Gastrocnemius medialis (tissue), 4 donors: Measurements from ENCODE around the gene TNRC18. TPM values are rescaled to one million over a fixed set of nuclear protein-coding genes. Genes with fewer than 3 reads are reported as not detected.

ENCODE experiments used
- ATAC-seq, 2 donors: fragments of 150-250 bp; one replicate each; pipeline ENCODE4 v1.9.1; 2016
- DNase-seq, 2 donors: peaks; one replicate each; pipeline ENCODE4 v3.0.0-alpha.2; 2019
- H3K27ac ChIP-seq, 4 donors: fragments of 200-600 bp; sonication (generic); 1 replicate in 1 of 4; 2 replicates in 3 of 4; pipeline ENCODE4 v1.5.1; 2016 to 2018; ENCODE audit warnings: mild to moderate bottlenecking in 2 of 4, moderate library complexity in 1 of 4
- H3K27me3 ChIP-seq, 3 donors: fragments of 200-600 bp; sonication (generic) in 2 of 3; 1 replicate in 1 of 3; 2 replicates in 2 of 3; pipeline versions ENCODE4 v1.5.1 to v1.6.0; 2016 to 2019; ENCODE audit warnings: mild to moderate bottlenecking in 1 of 3, moderate library complexity in 1 of 3
- H3K36me3 ChIP-seq, 2 donors: fragments of 200-600 bp; sonication (generic) in 1 of 2; one replicate each; pipeline ENCODE4 v1.5.1; 2017 to 2018
- H3K4me1 ChIP-seq, 2 donors: fragments of 200-600 bp; sonication (generic) in 1 of 2; one replicate each; pipeline ENCODE4 v1.5.1; 2016 to 2017; ENCODE audit warnings: mild to moderate bottlenecking in 2 of 2
- H3K4me3 ChIP-seq, 4 donors: fragments of 200-600 bp; sonication (generic) in 3 of 4; 1 replicate in 1 of 4; 2 replicates in 3 of 4; pipeline ENCODE4 v1.5.1; 2016 to 2019; ENCODE audit warnings: mild to moderate bottlenecking in 2 of 4
- H3K9me3 ChIP-seq, 3 donors: fragments of 200-600 bp; sonication (generic) in 2 of 3; 1 replicate in 1 of 3; 2 replicates in 2 of 3; pipeline ENCODE4 v1.5.1; 2016 to 2019
- POLR2A ChIP-seq, 2 donors: fragments of 450-650 bp; IDR thresholded peaks; one replicate each; pipeline ENCODE4 v1.6.1; 2017; ENCODE audit warnings: antibody characterized with exemption in 2 of 2, mild to moderate bottlenecking in 2 of 2, moderate library complexity in 2 of 2
- in situ Hi-C, 4 donors: fragments of 200-750 bp; cut with MboI; loops; one replicate each; pipeline versions ENCODE4 v1.15.0 to v1.8.0; 2017; ENCODE audit warnings: low sequenced_read_pairs in 4 of 4
- intact Hi-C: fragments of 100-400 bp; cut with DNase I; formaldehyde crosslinking; loops from one replicate; pipeline ENCODE4 v1.15.1; 2023; ENCODE audit warnings: low total_unique reads
- total RNA-seq, 4 donors: library from RNA; depleted of rRNA; stranded (reverse); fragments of >200 nt; gene quantifications; one replicate each; pipeline versions ENCODE4 v1.1.0 to v1.2.3, GENCODE V29; 2016
- TF ChIP-seq, protein P1 (sequence below), 5 experiments: fragments of 450-650 bp in 3 of 5; fragments of 200-600 bp in 2 of 5; sonication (generic) in 2 of 5; IDR thresholded peaks in 4 of 5; conservative IDR thresholded peaks in 1 of 5; 1 replicate in 4 of 5; 2 replicates in 1 of 5; pipeline ENCODE4 v1.5.1; 2016 to 2019; ENCODE audit warnings: antibody characterized with exemption in 5 of 5, mild to moderate bottlenecking in 3 of 5, moderate library complexity in 3 of 5

Gene TNRC18
- total RNA-seq, 4 donors from 2014 or later = 8.7 to 31.2 (median 20.5) TPM

GRCh38 chr7:5452937-5453540, 29.4 kb upstream of the TNRC18 start:
- H3K27ac ChIP-seq = no peak overlapping the region
- H3K9me3 ChIP-seq = no peaks in the 10 kb centered on the region
- intact Hi-C loops (no loop called here), in situ Hi-C loops (loop anchor here (5.0 to 25.0 kb wide), 4 partner anchors 86 to 218 kb away; no protein-coding TSS in a partner anchor)
- no peak for TF ChIP-seq POLR2A (IDR thresholded peaks at IDR 0.05)
- TF ChIP-seq, protein P1, sequence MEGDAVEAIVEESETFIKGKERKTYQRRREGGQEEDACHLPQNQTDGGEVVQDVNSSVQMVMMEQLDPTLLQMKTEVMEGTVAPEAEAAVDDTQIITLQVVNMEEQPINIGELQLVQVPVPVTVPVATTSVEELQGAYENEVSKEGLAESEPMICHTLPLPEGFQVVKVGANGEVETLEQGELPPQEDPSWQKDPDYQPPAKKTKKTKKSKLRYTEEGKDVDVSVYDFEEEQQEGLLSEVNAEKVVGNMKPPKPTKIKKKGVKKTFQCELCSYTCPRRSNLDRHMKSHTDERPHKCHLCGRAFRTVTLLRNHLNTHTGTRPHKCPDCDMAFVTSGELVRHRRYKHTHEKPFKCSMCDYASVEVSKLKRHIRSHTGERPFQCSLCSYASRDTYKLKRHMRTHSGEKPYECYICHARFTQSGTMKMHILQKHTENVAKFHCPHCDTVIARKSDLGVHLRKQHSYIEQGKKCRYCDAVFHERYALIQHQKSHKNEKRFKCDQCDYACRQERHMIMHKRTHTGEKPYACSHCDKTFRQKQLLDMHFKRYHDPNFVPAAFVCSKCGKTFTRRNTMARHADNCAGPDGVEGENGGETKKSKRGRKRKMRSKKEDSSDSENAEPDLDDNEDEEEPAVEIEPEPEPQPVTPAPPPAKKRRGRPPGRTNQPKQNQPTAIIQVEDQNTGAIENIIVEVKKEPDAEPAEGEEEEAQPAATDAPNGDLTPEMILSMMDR (IDR thresholded peaks at IDR 0.05 in 4 of 5, conservative IDR thresholded peaks at IDR 0.05 in 1 of 5) = no peak
- peaks cover 4 to 6% of the 10 kb centered on the region in 2 donors for H3K4me1 ChIP-seq
- ATAC-seq = peak in 1 of 2 donors; percentile 11
- no peak for DNase-seq
- no peaks in the 10 kb centered on the region for H3K27me3 ChIP-seq
- H3K36me3 ChIP-seq = no peaks in the 10 kb centered on the region
- no peak overlapping the region for H3K4me3 ChIP-seq

- in situ Hi-C loops = loop anchor here (5.0 to 25.0 kb wide), 4 partner anchors 85 to 218 kb away; no protein-coding TSS in a partner anchor
- H3K27me3 ChIP-seq = no peaks in the 10 kb centered on the region
- no peak overlapping the region for H3K4me3 ChIP-seq
- no peaks in the 10 kb centered on the region for H3K9me3 ChIP-seq
- H3K36me3 ChIP-seq = no peaks in the 10 kb centered on the region
- peaks cover 3 to 4% of the 10 kb centered on the region in 2 donors for H3K4me1 ChIP-seq
- intact Hi-C loops = no loop called here
- ATAC-seq (peak in 1 of 2 donors; percentile 18), DNase-seq (no peak)
- H3K27ac ChIP-seq = no peak overlapping the region
- TF ChIP-seq, protein P1 (IDR thresholded peaks at IDR 0.05 in 4 of 5, conservative IDR thresholded peaks at IDR 0.05 in 1 of 5) = no peak
- TF ChIP-seq POLR2A (IDR thresholded peaks at IDR 0.05) = no peak
Measured at GRCh38 chr7:5452470-5452899, 28.9 kb upstream of the TNRC18 start.

DNA sequence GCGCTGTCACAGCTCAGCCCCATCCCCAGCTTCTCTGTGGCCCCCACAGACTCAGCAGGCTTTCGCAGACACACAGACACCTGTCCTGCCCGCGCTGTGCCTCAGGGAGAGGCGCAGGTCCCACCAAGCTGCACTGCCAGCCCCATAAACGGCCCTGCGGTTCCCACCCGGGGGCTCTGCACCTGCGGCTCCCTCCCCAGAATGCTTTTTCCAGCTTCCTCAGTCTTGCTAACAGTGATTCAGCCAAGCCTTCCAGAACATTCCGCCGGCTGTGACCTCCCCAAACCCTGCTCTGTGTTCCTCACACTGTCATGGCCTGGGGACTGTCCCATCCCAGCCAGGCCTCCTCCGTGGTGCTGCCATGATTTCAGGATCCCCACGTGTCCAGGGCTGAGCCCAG, 27.8 kb upstream of the TNRC18 start:
- no peak for ATAC-seq
- no peaks in the 10 kb centered on the region for H3K9me3 ChIP-seq
- no peak overlapping the region for H3K4me3 ChIP-seq
- no peak for DNase-seq
- no peak overlapping the region for H3K27ac ChIP-seq
- H3K36me3 ChIP-seq = no peaks in the 10 kb centered on the region
- no peaks in the 10 kb centered on the region for H3K27me3 ChIP-seq
- in situ Hi-C loops (loop anchor here (5.0 to 25.0 kb wide), 4 partner anchors 84 to 217 kb away; no protein-coding TSS in a partner anchor), intact Hi-C loops (loop anchor here (2.0 kb wide), 1 partner anchor 211 kb away; no protein-coding TSS in a partner anchor)
- peaks cover 0 to 4% of the 10 kb centered on the region in 2 donors for H3K4me1 ChIP-seq
- TF ChIP-seq, protein P1 (IDR thresholded peaks at IDR 0.05 in 4 of 5, conservative IDR thresholded peaks at IDR 0.05 in 1 of 5) = no peak
- TF ChIP-seq POLR2A (IDR thresholded peaks at IDR 0.05) = no peak

- TF ChIP-seq POLR2A (IDR thresholded peaks at IDR 0.05) = no peak
- TF ChIP-seq, protein P1 (IDR thresholded peaks at IDR 0.05 in 4 of 5, conservative IDR thresholded peaks at IDR 0.05 in 1 of 5) = peak; percentile 54 to 85 (median 72)
- intact Hi-C loops = loop anchor here (1.0 to 2.0 kb wide), 2 partner anchors 84 to 210 kb away; no protein-coding TSS in a partner anchor
- H3K36me3 ChIP-seq = no peaks in the 10 kb centered on the region
- H3K4me1 ChIP-seq = peaks cover 0 to 4% of the 10 kb centered on the region in 2 donors
- H3K4me3 ChIP-seq = no peak overlapping the region
- H3K9me3 ChIP-seq = no peaks in the 10 kb centered on the region
- in situ Hi-C loops = loop anchor here (5.0 to 25.0 kb wide), 4 partner anchors 83 to 216 kb away; no protein-coding TSS in a partner anchor
- H3K27ac ChIP-seq = no peak overlapping the region
- DNase-seq = no peak
- no peaks in the 10 kb centered on the region for H3K27me3 ChIP-seq
- peak; percentile 31 to 50 for ATAC-seq
Measured at GRCh38 chr7:5450549-5451327, 27.1 kb upstream of the TNRC18 start.
